SK-N-SH treated with all-trans-retinoic acid at 6 μM for 48 hours (cell line): ENCODE measurements around the gene WDR49.

Source experiments
- RARB ChIP-seq: fragments of 250-450 bp; sonication (Bioruptor Pico); IDR thresholded peaks from 2 replicates; pipeline ENCODE4 v1.8.0; 2021; ENCODE audit warnings: mild to moderate bottlenecking, moderate library complexity
- ZNF70 ChIP-seq: fragments of 450-650 bp; formaldehyde crosslinking; IDR thresholded peaks from 2 replicates; pipeline ENCODE4 v1.5.0; 2020; ENCODE audit warnings: mild to moderate bottlenecking, moderate library complexity

DNA sequence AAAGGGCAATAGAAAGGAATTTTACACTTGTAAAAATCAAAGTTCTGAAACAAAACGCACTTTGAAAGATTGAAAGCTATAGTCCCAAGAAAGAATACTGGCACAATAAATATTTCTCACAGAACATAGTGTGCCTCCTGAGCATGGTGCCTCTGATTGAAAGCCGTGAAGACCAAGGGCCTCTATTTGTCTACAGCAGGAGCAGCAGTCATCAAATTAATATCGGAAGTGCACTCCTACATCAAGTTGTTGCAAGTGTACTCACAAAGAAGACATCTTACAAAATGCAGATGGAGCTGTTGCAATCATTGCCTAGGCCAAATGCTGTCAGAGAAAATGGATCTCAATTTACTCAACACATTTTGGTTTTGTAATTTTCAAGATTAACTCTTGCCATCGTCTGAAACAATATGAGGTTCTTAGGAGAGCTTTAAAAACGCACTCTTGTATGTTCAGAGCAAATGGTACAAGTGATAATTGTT, 9.2 kb upstream of the WDR49 start:
- no peak for TF ChIP-seq ZNF70 (CRISPR knock-in tag)
- TF ChIP-seq RARB (CRISPR knock-in tag) = no peak
